ENCODE results near the gene NOL9.
"Not testable (repeated sequence)": the region's sequence is repeated elsewhere in the genome, so short reads cannot be mapped to it uniquely, and the experiment has no call there.

NOL9 gene

GRCh38 chr1:6600410-6601048 is 46.2 kb upstream of the NOL9 start:
- TF ChIP-seq SPI1 (IDR thresholded peaks at IDR 0.05; ENCODE audit: borderline replicate concordance, low read depth): no peak
- TF ChIP-seq GABPA (IDR thresholded peaks at IDR 0.05; ENCODE audit: low read depth): no peak
- TF ChIP-seq POLR2AphosphoS5 (IDR thresholded peaks at IDR 0.05; ENCODE audit: low read depth): no peak; the same call in 1 of the 2 replicates
- TF ChIP-seq, protein P1, sequence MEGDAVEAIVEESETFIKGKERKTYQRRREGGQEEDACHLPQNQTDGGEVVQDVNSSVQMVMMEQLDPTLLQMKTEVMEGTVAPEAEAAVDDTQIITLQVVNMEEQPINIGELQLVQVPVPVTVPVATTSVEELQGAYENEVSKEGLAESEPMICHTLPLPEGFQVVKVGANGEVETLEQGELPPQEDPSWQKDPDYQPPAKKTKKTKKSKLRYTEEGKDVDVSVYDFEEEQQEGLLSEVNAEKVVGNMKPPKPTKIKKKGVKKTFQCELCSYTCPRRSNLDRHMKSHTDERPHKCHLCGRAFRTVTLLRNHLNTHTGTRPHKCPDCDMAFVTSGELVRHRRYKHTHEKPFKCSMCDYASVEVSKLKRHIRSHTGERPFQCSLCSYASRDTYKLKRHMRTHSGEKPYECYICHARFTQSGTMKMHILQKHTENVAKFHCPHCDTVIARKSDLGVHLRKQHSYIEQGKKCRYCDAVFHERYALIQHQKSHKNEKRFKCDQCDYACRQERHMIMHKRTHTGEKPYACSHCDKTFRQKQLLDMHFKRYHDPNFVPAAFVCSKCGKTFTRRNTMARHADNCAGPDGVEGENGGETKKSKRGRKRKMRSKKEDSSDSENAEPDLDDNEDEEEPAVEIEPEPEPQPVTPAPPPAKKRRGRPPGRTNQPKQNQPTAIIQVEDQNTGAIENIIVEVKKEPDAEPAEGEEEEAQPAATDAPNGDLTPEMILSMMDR (IDR thresholded peaks at IDR 0.05; ENCODE audit: insufficient read depth, low read length): no peak
- TF ChIP-seq, protein P2, sequence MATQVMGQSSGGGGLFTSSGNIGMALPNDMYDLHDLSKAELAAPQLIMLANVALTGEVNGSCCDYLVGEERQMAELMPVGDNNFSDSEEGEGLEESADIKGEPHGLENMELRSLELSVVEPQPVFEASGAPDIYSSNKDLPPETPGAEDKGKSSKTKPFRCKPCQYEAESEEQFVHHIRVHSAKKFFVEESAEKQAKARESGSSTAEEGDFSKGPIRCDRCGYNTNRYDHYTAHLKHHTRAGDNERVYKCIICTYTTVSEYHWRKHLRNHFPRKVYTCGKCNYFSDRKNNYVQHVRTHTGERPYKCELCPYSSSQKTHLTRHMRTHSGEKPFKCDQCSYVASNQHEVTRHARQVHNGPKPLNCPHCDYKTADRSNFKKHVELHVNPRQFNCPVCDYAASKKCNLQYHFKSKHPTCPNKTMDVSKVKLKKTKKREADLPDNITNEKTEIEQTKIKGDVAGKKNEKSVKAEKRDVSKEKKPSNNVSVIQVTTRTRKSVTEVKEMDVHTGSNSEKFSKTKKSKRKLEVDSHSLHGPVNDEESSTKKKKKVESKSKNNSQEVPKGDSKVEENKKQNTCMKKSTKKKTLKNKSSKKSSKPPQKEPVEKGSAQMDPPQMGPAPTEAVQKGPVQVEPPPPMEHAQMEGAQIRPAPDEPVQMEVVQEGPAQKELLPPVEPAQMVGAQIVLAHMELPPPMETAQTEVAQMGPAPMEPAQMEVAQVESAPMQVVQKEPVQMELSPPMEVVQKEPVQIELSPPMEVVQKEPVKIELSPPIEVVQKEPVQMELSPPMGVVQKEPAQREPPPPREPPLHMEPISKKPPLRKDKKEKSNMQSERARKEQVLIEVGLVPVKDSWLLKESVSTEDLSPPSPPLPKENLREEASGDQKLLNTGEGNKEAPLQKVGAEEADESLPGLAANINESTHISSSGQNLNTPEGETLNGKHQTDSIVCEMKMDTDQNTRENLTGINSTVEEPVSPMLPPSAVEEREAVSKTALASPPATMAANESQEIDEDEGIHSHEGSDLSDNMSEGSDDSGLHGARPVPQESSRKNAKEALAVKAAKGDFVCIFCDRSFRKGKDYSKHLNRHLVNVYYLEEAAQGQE (IDR thresholded peaks at IDR 0.05; ENCODE audit: insufficient replicate concordance, low read depth): no peak
- Histone ChIP-seq H3K27me3 (ENCODE audit: insufficient read depth, poor library complexity, severe bottlenecking) (no peaks in the 10 kb centered on the region), H3K4me3 (replicated peaks; ENCODE audit: insufficient read depth, low read length) (peak overlapping the region; percentile 93), H3K27ac (replicated peaks) (peak overlapping the region; percentile 81)
- DNase-seq (ENCODE audit: low read depth in 1 of 2, low spot score in 1 of 2): no peak

GRCh38 chr1:6599991-6600390 is 45.7 kb upstream of the NOL9 start:
- H3K27me3 ChIP-seq (ENCODE audit: insufficient read depth, poor library complexity, severe bottlenecking): not testable (repeated sequence)
- Histone ChIP-seq H3K27ac (replicated peaks) (peak overlapping the region; percentile 81), H3K4me3 (replicated peaks; ENCODE audit: insufficient read depth, low read length) (peak overlapping the region; percentile 93)

DNA sequence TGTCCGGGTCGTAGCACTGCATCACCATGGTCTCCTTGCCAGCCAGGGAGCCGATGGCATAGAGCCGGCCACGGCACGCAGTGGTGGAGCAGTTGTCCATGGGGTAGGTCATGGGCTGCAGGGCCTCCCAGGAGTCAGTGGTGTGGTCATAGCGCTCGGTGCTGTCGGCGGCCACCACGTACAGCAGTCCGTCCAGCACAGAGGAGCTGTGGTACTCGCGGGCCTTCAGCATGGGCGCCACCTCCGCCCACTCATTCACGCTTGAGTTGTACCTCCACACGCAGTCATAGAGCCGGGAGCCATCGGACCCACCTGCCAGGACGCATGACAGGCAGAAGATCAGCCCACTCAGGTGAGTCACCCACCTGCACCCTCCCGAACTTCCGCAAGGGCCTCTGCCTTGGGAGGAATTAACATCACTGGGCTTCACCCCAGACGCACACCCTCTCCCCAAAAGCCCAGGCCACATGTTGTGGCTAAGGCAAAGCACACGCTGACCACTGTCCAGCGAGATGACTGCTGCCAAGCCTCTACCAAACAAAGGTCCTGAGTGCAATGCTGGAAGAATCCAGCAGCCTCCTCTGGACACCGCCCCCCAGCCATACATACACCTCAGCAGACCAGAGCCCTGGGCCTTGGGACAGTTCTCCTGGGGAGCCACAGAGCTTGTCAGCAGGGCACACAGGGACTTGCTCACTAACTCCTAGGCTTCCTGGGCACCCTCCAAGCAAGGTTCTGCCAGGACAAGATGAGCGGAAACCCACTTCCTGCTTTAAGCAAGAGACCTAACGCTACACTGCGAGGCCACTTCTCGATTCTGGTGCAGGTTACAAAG is 45.0 kb upstream of the NOL9 start:
- TF ChIP-seq POLR2AphosphoS5 (IDR thresholded peaks at IDR 0.05; ENCODE audit: low read depth) (no peak), GABPA (IDR thresholded peaks at IDR 0.05; ENCODE audit: low read depth) (no peak), SPI1 (IDR thresholded peaks at IDR 0.05; ENCODE audit: borderline replicate concordance, low read depth) (peak; percentile 85)
- TF ChIP-seq, protein P1 (IDR thresholded peaks at IDR 0.05; ENCODE audit: insufficient read depth, low read length): no peak
- TF ChIP-seq, protein P2 (IDR thresholded peaks at IDR 0.05; ENCODE audit: insufficient replicate concordance, low read depth): peak; percentile 39
- H3K27me3 ChIP-seq (ENCODE audit: insufficient read depth, poor library complexity, severe bottlenecking): no peaks in the 10 kb centered on the region
- peak in 1 of 2 experiments; percentile 92 for DNase-seq (ENCODE audit: low read depth in 1 of 2, low spot score in 1 of 2)
- H3K27ac ChIP-seq (replicated peaks): peak overlapping the region; percentile 81
- H3K4me3 ChIP-seq (replicated peaks; ENCODE audit: insufficient read depth, low read length): peak overlapping the region; percentile 93

More at GRCh38 chr1:6599991-6600390, 45.7 kb upstream of the NOL9 start:
- not testable (repeated sequence) for DNase-seq (ENCODE audit: low read depth in 1 of 2, low spot score in 1 of 2)

- no peak overlapping the region for H3K27ac ChIP-seq (replicated peaks)
- DNase-seq (ENCODE audit: low read depth in 1 of 2, low spot score in 1 of 2): no peak
- H3K4me3 ChIP-seq (replicated peaks; ENCODE audit: insufficient read depth, low read length): no peak overlapping the region
- no peak for TF ChIP-seq SPI1 (IDR thresholded peaks at IDR 0.05; ENCODE audit: borderline replicate concordance, low read depth)
- no peak for TF ChIP-seq POLR2AphosphoS5 (IDR thresholded peaks at IDR 0.05; ENCODE audit: low read depth)
- no peaks in the 10 kb centered on the region for H3K27me3 ChIP-seq (ENCODE audit: insufficient read depth, poor library complexity, severe bottlenecking)
These were observed 43.4 kb upstream of the NOL9 start for GRCh38 chr1:6597777-6598131.
